Measurements from ENCODE around the gene TIA1.

The TIA1 gene

GRCh38 chr2:70247364-70248180, 856 bp downstream of the TIA1 start:
- Histone ChIP-seq H3K27me3 (replicated peaks in 2 of 5; ENCODE audit: control insufficient read depth in 4 of 5, insufficient read depth in 5 of 5, low read length in 4 of 5) (no peaks in the 10 kb centered on the region), H3K36me3 (ENCODE audit: control insufficient read depth in 4 of 4, insufficient read depth in 4 of 4, low read length in 3 of 4) (no peaks in the 10 kb centered on the region), H3K4me1 (ENCODE audit: control extremely low read depth in 1 of 4, control insufficient read depth in 4 of 4, insufficient read depth in 4 of 4, low read length in 3 of 4) (peaks cover 8 to 25% (median 21%) of the 10 kb centered on the region in 4 experiments), H3K27ac (ENCODE audit: insufficient read depth in 1 of 2, low read depth in 1 of 2, low read length in 2 of 2, poor library complexity in 1 of 2, severe bottlenecking in 2 of 2) (peak overlapping the region; percentile 94 to 98), H3K9me3 (ENCODE audit: control extremely low read depth in 1 of 5, control insufficient read depth in 4 of 5, insufficient read depth in 2 of 5, low read depth in 1 of 5, low read length in 4 of 5) (no peaks in the 10 kb centered on the region), H3K4me3 (ENCODE audit: control insufficient read depth in 1 of 7, extremely low read depth in 1 of 7, insufficient read depth in 4 of 7, low read depth in 2 of 7, low read length in 6 of 7) (peak overlapping the region; percentile 82 to 99 (median 97))
- ChIA-PET POLR2A (interaction anchor here (1.2 kb wide), 1 partner anchor 46 kb away, joined by 5 read pairs; the partner anchor contains the start of gene SNRPG), CTCF (interaction anchor here (0.6 to 1.0 kb wide), 2 partner anchors 24 to 35 kb away, joined by 3 read pairs; no protein-coding TSS in a partner anchor)
- peak in 2 of 3 donors; percentile 36 to 46 for DNase-seq
- 0% methylated on average over 13 of the region's 20 CpGs for WGBS (ENCODE audit: insufficient coverage)

GRCh38 chr2:70243806-70244584, 4.4 kb downstream of the TIA1 start:
- Histone ChIP-seq H3K4me3 (ENCODE audit: control insufficient read depth in 1 of 7, extremely low read depth in 1 of 7, insufficient read depth in 4 of 7, low read depth in 2 of 7, low read length in 6 of 7) (no peak overlapping the region), H3K36me3 (ENCODE audit: control insufficient read depth in 4 of 4, insufficient read depth in 4 of 4, low read length in 3 of 4) (peaks cover 0 to 7% (median 6%) of the 10 kb centered on the region in 4 experiments), H3K27me3 (replicated peaks in 2 of 5; ENCODE audit: control insufficient read depth in 4 of 5, insufficient read depth in 5 of 5, low read length in 4 of 5) (no peaks in the 10 kb centered on the region), H3K27ac (ENCODE audit: insufficient read depth in 1 of 2, low read depth in 1 of 2, low read length in 2 of 2, poor library complexity in 1 of 2, severe bottlenecking in 2 of 2) (no peak overlapping the region), H3K4me1 (ENCODE audit: control extremely low read depth in 1 of 4, control insufficient read depth in 4 of 4, insufficient read depth in 4 of 4, low read length in 3 of 4) (peaks cover 8 to 25% (median 21%) of the 10 kb centered on the region in 4 experiments), H3K9me3 (ENCODE audit: control extremely low read depth in 1 of 5, control insufficient read depth in 4 of 5, insufficient read depth in 2 of 5, low read depth in 1 of 5, low read length in 4 of 5) (no peaks in the 10 kb centered on the region)
- CTCF ChIA-PET, result no interaction called here
- 54% methylated on average over 2 of the region's 5 CpGs for WGBS (ENCODE audit: insufficient coverage)
- no peak for DNase-seq
- POLR2A ChIA-PET, result interaction anchor here (0.6 kb wide), 1 partner anchor 519 kb away, joined by 3 read pairs; no protein-coding TSS in a partner anchor

GRCh38 chr2:70242552-70242951, 5.9 kb downstream of the TIA1 start:
- no peaks in the 10 kb centered on the region for H3K27me3 ChIP-seq (replicated peaks in 2 of 5; ENCODE audit: control insufficient read depth in 4 of 5, insufficient read depth in 5 of 5, low read length in 4 of 5)
- CTCF ChIA-PET, result no interaction called here
- peaks cover 7 to 25% (median 21%) of the 10 kb centered on the region in 4 experiments for H3K4me1 ChIP-seq (ENCODE audit: control extremely low read depth in 1 of 4, control insufficient read depth in 4 of 4, insufficient read depth in 4 of 4, low read length in 3 of 4)
- DNase-seq, result no peak
- POLR2A ChIA-PET, result no interaction called here
- no peak overlapping the region for H3K4me3 ChIP-seq (ENCODE audit: control insufficient read depth in 1 of 7, extremely low read depth in 1 of 7, insufficient read depth in 4 of 7, low read depth in 2 of 7, low read length in 6 of 7)
- WGBS (ENCODE audit: insufficient coverage), result 100% methylated on average over 1 of the region's 4 CpGs
- H3K36me3 ChIP-seq (ENCODE audit: control insufficient read depth in 4 of 4, insufficient read depth in 4 of 4, low read length in 3 of 4), result peaks cover under 1 to 9% (median 6%) of the 10 kb centered on the region in 4 experiments
- H3K9me3 ChIP-seq (ENCODE audit: control extremely low read depth in 1 of 5, control insufficient read depth in 4 of 5, insufficient read depth in 2 of 5, low read depth in 1 of 5, low read length in 4 of 5), result no peaks in the 10 kb centered on the region
- H3K27ac ChIP-seq (ENCODE audit: insufficient read depth in 1 of 2, low read depth in 1 of 2, low read length in 2 of 2, poor library complexity in 1 of 2, severe bottlenecking in 2 of 2), result no peak overlapping the region

GRCh38 chr2:70241340-70241739, 7.1 kb downstream of the TIA1 start:
- Histone ChIP-seq H3K4me3 (ENCODE audit: control insufficient read depth in 1 of 7, extremely low read depth in 1 of 7, insufficient read depth in 4 of 7, low read depth in 2 of 7, low read length in 6 of 7) (no peak overlapping the region), H3K27ac (ENCODE audit: insufficient read depth in 1 of 2, low read depth in 1 of 2, low read length in 2 of 2, poor library complexity in 1 of 2, severe bottlenecking in 2 of 2) (no peak overlapping the region), H3K4me1 (ENCODE audit: control extremely low read depth in 1 of 4, control insufficient read depth in 4 of 4, insufficient read depth in 4 of 4, low read length in 3 of 4) (peaks cover 0 to 19% (median 15%) of the 10 kb centered on the region in 4 experiments), H3K27me3 (replicated peaks in 2 of 5; ENCODE audit: control insufficient read depth in 4 of 5, insufficient read depth in 5 of 5, low read length in 4 of 5) (no peaks in the 10 kb centered on the region), H3K9me3 (ENCODE audit: control extremely low read depth in 1 of 5, control insufficient read depth in 4 of 5, insufficient read depth in 2 of 5, low read depth in 1 of 5, low read length in 4 of 5) (no peaks in the 10 kb centered on the region), H3K36me3 (ENCODE audit: control insufficient read depth in 4 of 4, insufficient read depth in 4 of 4, low read length in 3 of 4) (peaks cover 3 to 13% (median 8%) of the 10 kb centered on the region in 4 experiments)
- 97% methylated on average over 6 of the region's 8 CpGs for WGBS (ENCODE audit: insufficient coverage)
- DNase-seq, result no peak
- ChIA-PET POLR2A (interaction anchor here (1.4 kb wide), 1 partner anchor 11 kb away, joined by 5 read pairs; no protein-coding TSS in a partner anchor), CTCF (interaction anchor here (0.6 to 2.1 kb wide), 2 partner anchors 11 to 267 kb away, joined by 4 to 10 read pairs; no protein-coding TSS in a partner anchor)

- CTCF ChIA-PET, result interaction anchor here (1.1 to 2.1 kb wide), 2 partner anchors 10 to 20 kb away, joined by 3 to 10 read pairs; no protein-coding TSS in a partner anchor
- H3K27me3 ChIP-seq (replicated peaks in 2 of 5; ENCODE audit: control insufficient read depth in 4 of 5, insufficient read depth in 5 of 5, low read length in 4 of 5), result no peaks in the 10 kb centered on the region
- H3K9me3 ChIP-seq (ENCODE audit: control extremely low read depth in 1 of 5, control insufficient read depth in 4 of 5, insufficient read depth in 2 of 5, low read depth in 1 of 5, low read length in 4 of 5), result no peaks in the 10 kb centered on the region
- DNase-seq, result no peak
- POLR2A ChIA-PET, result interaction anchor here (1.4 kb wide), 1 partner anchor 10 kb away, joined by 5 read pairs; no protein-coding TSS in a partner anchor
- peaks cover 0 to 13% (median 9%) of the 10 kb centered on the region in 4 experiments for H3K4me1 ChIP-seq (ENCODE audit: control extremely low read depth in 1 of 4, control insufficient read depth in 4 of 4, insufficient read depth in 4 of 4, low read length in 3 of 4)
- H3K4me3 ChIP-seq (ENCODE audit: control insufficient read depth in 1 of 7, extremely low read depth in 1 of 7, insufficient read depth in 4 of 7, low read depth in 2 of 7, low read length in 6 of 7), result no peak overlapping the region
- peaks cover 3 to 17% (median 10%) of the 10 kb centered on the region in 4 experiments for H3K36me3 ChIP-seq (ENCODE audit: control insufficient read depth in 4 of 4, insufficient read depth in 4 of 4, low read length in 3 of 4)
- WGBS (ENCODE audit: insufficient coverage), result no CpG with 5 or more reads among the region's 3 CpGs
- H3K27ac ChIP-seq (ENCODE audit: insufficient read depth in 1 of 2, low read depth in 1 of 2, low read length in 2 of 2, poor library complexity in 1 of 2, severe bottlenecking in 2 of 2), result no peak overlapping the region
Observed at GRCh38 chr2:70240599-70240998, 7.8 kb downstream of the TIA1 start.

GRCh38 chr2:70233926-70234325, 14.5 kb downstream of the TIA1 start:
- H3K27me3 ChIP-seq (replicated peaks in 2 of 5; ENCODE audit: control insufficient read depth in 4 of 5, insufficient read depth in 5 of 5, low read length in 4 of 5), result no peaks in the 10 kb centered on the region
- H3K4me3 ChIP-seq (ENCODE audit: control insufficient read depth in 1 of 7, extremely low read depth in 1 of 7, insufficient read depth in 4 of 7, low read depth in 2 of 7, low read length in 6 of 7), result no peak overlapping the region
- peaks cover 12 to 60% (median 30%) of the 10 kb centered on the region in 4 experiments for H3K36me3 ChIP-seq (ENCODE audit: control insufficient read depth in 4 of 4, insufficient read depth in 4 of 4, low read length in 3 of 4)
- no peak for DNase-seq
- H3K9me3 ChIP-seq (ENCODE audit: control extremely low read depth in 1 of 5, control insufficient read depth in 4 of 5, insufficient read depth in 2 of 5, low read depth in 1 of 5, low read length in 4 of 5), result no peaks in the 10 kb centered on the region
- H3K4me1 ChIP-seq (ENCODE audit: control extremely low read depth in 1 of 4, control insufficient read depth in 4 of 4, insufficient read depth in 4 of 4, low read length in 3 of 4), result no peaks in the 10 kb centered on the region
- no peak overlapping the region for H3K27ac ChIP-seq (ENCODE audit: insufficient read depth in 1 of 2, low read depth in 1 of 2, low read length in 2 of 2, poor library complexity in 1 of 2, severe bottlenecking in 2 of 2)
- ChIA-PET POLR2A (no interaction called here), CTCF (no interaction called here)
- 100% methylated on average over 2 of the region's 3 CpGs for WGBS (ENCODE audit: insufficient coverage)
